K562 (cell line): Measurements from ENCODE around the gene CEL. TPM values are rescaled to one million over a fixed set of nuclear protein-coding genes. Genes with fewer than 3 reads are reported as not detected.

Source experiments
- BRD4 ChIP-seq: fragments of 200-600 bp; sonication (generic); IDR thresholded peaks from 2 replicates; pipeline ENCODE4 v1.6.1; 2017; ENCODE audit warnings: inconsistent platforms
- CHD2 ChIP-seq: IDR thresholded peaks from 2 replicates; pipeline ENCODE4 v1.6.1; 2011; ENCODE audit warnings: low read depth, low read length
- CREB5 ChIP-seq: fragments of 250-450 bp; sonication (Bioruptor Pico); IDR thresholded peaks from 2 replicates; pipeline ENCODE4 v1.5.0; 2020; ENCODE audit warnings: mild to moderate bottlenecking
- EP400 ChIP-seq: fragments of 450-650 bp; IDR thresholded peaks from 2 replicates; pipeline ENCODE4 v1.6.1; 2017; ENCODE audit warnings: antibody characterized with exemption, mild to moderate bottlenecking, moderate library complexity
- GATA2 ChIP-seq: sonication (generic); formaldehyde crosslinking; IDR thresholded peaks from 2 replicates; pipeline ENCODE4 v1.4.0; 2020; ENCODE audit warnings: mild to moderate bottlenecking, missing genetic modification reagents
- HNRNPH1 ChIP-seq: fragments of 200-400 bp; formaldehyde crosslinking; optimal IDR thresholded peaks from 2 replicates; pipeline ENCODE3; 2017; ENCODE audit warnings: low read depth, mild to moderate bottlenecking, low read length, moderate library complexity
- KLF1 ChIP-seq: fragments of 450-650 bp; IDR thresholded peaks from 2 replicates; pipeline ENCODE4 v1.6.1; 2016; ENCODE audit warnings: missing genetic modification characterization, missing compliant biosample characterization
- KLF6 ChIP-seq: fragments of 250-450 bp; sonication (Bioruptor Pico); IDR thresholded peaks from 2 replicates; pipeline ENCODE4 v1.4.0; 2020; ENCODE audit warnings: mild to moderate bottlenecking, moderate library complexity, borderline replicate concordance
- MAX ChIP-seq: sonication (generic); formaldehyde crosslinking; IDR thresholded peaks from 2 replicates; pipeline ENCODE4 v1.9.0; 2022; ENCODE audit warnings: mild to moderate bottlenecking, missing genetic modification reagents
- MITF ChIP-seq: IDR thresholded peaks from 2 replicates; pipeline ENCODE4 v1.6.1; 2014; ENCODE audit warnings: antibody characterized with exemption
- PTBP1 ChIP-seq: fragments of 200-400 bp; formaldehyde crosslinking; IDR thresholded peaks from 2 replicates; pipeline ENCODE4 v1.6.1; 2017; ENCODE audit warnings: low read depth, low read length
- RB1 ChIP-seq: fragments of 450-650 bp; IDR thresholded peaks from 2 replicates; pipeline ENCODE4 v1.6.1; 2017; ENCODE audit warnings: low read depth, mild to moderate bottlenecking
- SRSF7 ChIP-seq: fragments of 200-400 bp; formaldehyde crosslinking; optimal IDR thresholded peaks from 2 replicates; pipeline ENCODE3; 2017; ENCODE audit warnings: mild to moderate bottlenecking, low read depth, low read length
- ZBTB11 ChIP-seq, 3 experiments: fragments of 200-800 bp in 1 of 3; fragments of 250-450 bp in 1 of 3; fragments of 450-650 bp in 1 of 3; sonication (Bioruptor Pico) in 1 of 3; sonication (Bioruptor generic) in 1 of 3; formaldehyde crosslinking in 1 of 3; IDR thresholded peaks; 2 replicates each; pipeline versions ENCODE4 v1.6.1 to v1.8.0; 2016 to 2022; ENCODE audit warnings: mild to moderate bottlenecking in 2 of 3, missing genetic modification characterization in 2 of 3, missing compliant biosample characterization in 1 of 3, moderate library complexity in 1 of 3
- ZFP1 ChIP-seq: fragments of 450-650 bp; formaldehyde crosslinking; IDR thresholded peaks from 2 replicates; pipeline ENCODE4 v1.4.0; 2020; ENCODE audit warnings: mild to moderate bottlenecking, mixed read lengths
- ZNF253 ChIP-seq: fragments of 250-450 bp; sonication (Bioruptor Pico); conservative IDR thresholded peaks from 2 replicates; pipeline ENCODE4 v1.6.1; 2021; ENCODE audit warnings: mild to moderate bottlenecking
- ZNF3 ChIP-seq: fragments of 250-450 bp; sonication (Bioruptor Pico); IDR thresholded peaks from 2 replicates; pipeline ENCODE4 v1.5.0; 2021; ENCODE audit warnings: mild to moderate bottlenecking, moderate library complexity
- ZNF740 ChIP-seq, 3 experiments: fragments of 200-800 bp in 1 of 3; sonication (Bioruptor generic) in 1 of 3; sonication (generic) in 1 of 3; formaldehyde crosslinking in 1 of 3; IDR thresholded peaks; 2 replicates each; pipeline versions ENCODE4 v1.6.1 to v1.8.0; 2016 to 2022; ENCODE audit warnings: mild to moderate bottlenecking in 2 of 3, missing compliant biosample characterization in 2 of 3, missing genetic modification characterization in 2 of 3, missing genetic modification reagents in 1 of 3
- ZNF830 ChIP-seq: fragments of 250-450 bp; sonication (Bioruptor Pico); IDR thresholded peaks from 2 replicates; pipeline ENCODE4 v1.5.0; 2021; ENCODE audit warnings: mild to moderate bottlenecking
- polyA plus RNA-seq, 8 experiments: library from polyadenylated mRNA; depleted of rRNA in 4 of 8; stranded (reverse) in 5 of 8; unstranded in 3 of 8; fragments of >200 nt; fragmentation: Nextera tagmentation in 2 of 8; fragmentation: Illumina TruSeq in 1 of 8; extraction: Ambion mirVana in 2 of 8; extraction: Trizol in 1 of 8; gene quantifications; 2 replicates each; pipeline versions ENCODE4 v1.2.1 to v1.2.3, GENCODE V29; 2011 to 2014; ENCODE audit warnings: inconsistent platforms in 1 of 8, missing spikeins in 1 of 8
- total RNA-seq, 7 experiments: library from RNA; depleted of rRNA in 6 of 7; stranded (reverse); fragments of >200 nt in 6 of 7; fragmentation: Illumina TruSeq in 2 of 7; extraction: Trizol in 2 of 7; gene quantifications; 2 replicates each; pipeline versions ENCODE4 v1.2.1 to v1.2.3, GENCODE V29; 2011 to 2021; ENCODE audit warnings: low replicate concordance in 1 of 7
- TF ChIP-seq, protein P1 (sequence below): sonication (generic); formaldehyde crosslinking; IDR thresholded peaks from 2 replicates; pipeline ENCODE4 v1.8.0; 2022; ENCODE audit warnings: mild to moderate bottlenecking, missing genetic modification reagents

The CEL gene
- total and polyA plus RNA-seq, 9 of the 15 experiments (the other 6 are each of a cell fraction or from before 2014, with no cell fraction given): 0.09 to 3.0 (median 0.51) TPM; not detected in 2

DNA sequence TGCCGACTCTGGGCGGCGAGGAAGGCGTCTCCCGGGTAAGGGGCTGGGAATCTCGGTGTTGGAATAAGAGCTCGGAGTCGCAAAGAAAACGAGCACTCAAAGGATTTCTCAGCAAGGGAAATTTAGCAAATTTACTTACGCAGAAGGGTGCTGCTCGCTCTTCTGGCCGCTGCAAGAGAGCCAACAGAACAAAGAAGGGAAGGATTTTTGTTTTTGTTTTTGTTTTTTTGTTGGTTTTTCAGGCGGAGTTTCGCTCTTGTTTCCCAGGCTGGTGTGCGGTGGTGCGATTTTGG, 30.7 kb upstream of the CEL start (continued):
- TF ChIP-seq MITF (no peak), GATA2 (CRISPR knock-in tag) (no peak), PTBP1 (no peak), MAX (CRISPR knock-in tag) (no peak), HNRNPH1 (no peak), ZBTB11 (CRISPR knock-in tag; IDR thresholded peaks at IDR 0.05) (peak in 1 of 3 experiments; percentile 85; a peak in 2 of 6 replicates), SRSF7 (no peak), KLF6 (CRISPR knock-in tag) (no peak), EP400 (no peak; the same call in 1 of the 2 replicates), ZFP1 (CRISPR knock-in tag) (0 out of 2 replicates have a peak, but pooled peaks have one; percentile 1), RB1 (no peak), KLF1 (tag) (no peak), ZNF740 (CRISPR knock-in tag; IDR thresholded peaks at IDR 0.05) (no peak), ZNF740 (tag; IDR thresholded peaks at IDR 0.05) (no peak), ZNF3 (CRISPR knock-in tag) (no peak), BRD4 (peak; percentile 20; the same call in 1 of the 2 replicates), CREB5 (CRISPR knock-in tag) (no peak), ZNF253 (CRISPR knock-in tag) (no peak), ZNF830 (CRISPR knock-in tag) (no peak), CHD2 (no peak)
- TF ChIP-seq, protein P1, sequence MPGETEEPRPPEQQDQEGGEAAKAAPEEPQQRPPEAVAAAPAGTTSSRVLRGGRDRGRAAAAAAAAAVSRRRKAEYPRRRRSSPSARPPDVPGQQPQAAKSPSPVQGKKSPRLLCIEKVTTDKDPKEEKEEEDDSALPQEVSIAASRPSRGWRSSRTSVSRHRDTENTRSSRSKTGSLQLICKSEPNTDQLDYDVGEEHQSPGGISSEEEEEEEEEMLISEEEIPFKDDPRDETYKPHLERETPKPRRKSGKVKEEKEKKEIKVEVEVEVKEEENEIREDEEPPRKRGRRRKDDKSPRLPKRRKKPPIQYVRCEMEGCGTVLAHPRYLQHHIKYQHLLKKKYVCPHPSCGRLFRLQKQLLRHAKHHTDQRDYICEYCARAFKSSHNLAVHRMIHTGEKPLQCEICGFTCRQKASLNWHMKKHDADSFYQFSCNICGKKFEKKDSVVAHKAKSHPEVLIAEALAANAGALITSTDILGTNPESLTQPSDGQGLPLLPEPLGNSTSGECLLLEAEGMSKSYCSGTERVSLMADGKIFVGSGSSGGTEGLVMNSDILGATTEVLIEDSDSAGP (CRISPR knock-in tag): no peak
